Gastroesophageal sphincter (tissue), 4 donors: ENCODE data around the gene VTCN1. TPM values are rescaled to one million over a fixed set of nuclear protein-coding genes. Genes with fewer than 3 reads are reported as not detected.

Experiments used
- ATAC-seq: fragments of 150-250 bp; one replicate; pipeline ENCODE4 v1.9.1; 2016; ENCODE audit warnings: mild to moderate bottlenecking, moderate library complexity
- H3K27ac ChIP-seq, 4 donors: fragments of 200-600 bp; sonication (generic) in 3 of 4; 1 replicate in 3 of 4; 2 replicates in 1 of 4; pipeline ENCODE4 v1.5.1; 2016 to 2019
- H3K27me3 ChIP-seq: fragments of 200-600 bp; sonication (generic); one replicate; pipeline ENCODE4 v1.5.1; 2019
- H3K36me3 ChIP-seq, 2 donors: fragments of 200-600 bp; sonication (generic); one replicate each; pipeline ENCODE4 v1.5.1; 2019; ENCODE audit warnings: control low read depth in 1 of 2
- H3K4me1 ChIP-seq, 3 donors: fragments of 200-600 bp; sonication (generic); 1 replicate in 2 of 3; 2 replicates in 1 of 3; pipeline ENCODE4 v1.5.1; 2016 to 2019; ENCODE audit warnings: control low read depth in 2 of 3
- H3K4me3 ChIP-seq, 2 donors: fragments of 200-600 bp; sonication (generic); one replicate each; pipeline ENCODE4 v1.5.1; 2019; ENCODE audit warnings: mild to moderate bottlenecking in 1 of 2, moderate library complexity in 1 of 2
- H3K9me3 ChIP-seq, 3 donors: fragments of 200-600 bp; sonication (generic); one replicate each; pipeline ENCODE4 v1.5.1; 2017 to 2019; ENCODE audit warnings: control low read depth in 2 of 3
- CTCF ChIP-seq, 4 experiments: fragments of 200-600 bp in 2 of 4; fragments of 450-650 bp in 2 of 4; sonication (generic) in 1 of 4; IDR thresholded peaks; one replicate each; pipeline ENCODE4 v1.5.1; 2017 to 2019; ENCODE audit warnings: antibody characterized with exemption in 4 of 4, mild to moderate bottlenecking in 2 of 4, moderate library complexity in 2 of 4
- EP300 ChIP-seq: sonication (generic); formaldehyde crosslinking; IDR thresholded peaks from one replicate; pipeline ENCODE4 v1.6.1; 2017; ENCODE audit warnings: antibody characterized with exemption, mild to moderate bottlenecking
- POLR2A ChIP-seq, 2 donors: fragments of 450-650 bp; IDR thresholded peaks; one replicate each; pipeline ENCODE4 v1.6.1; 2017; ENCODE audit warnings: antibody characterized with exemption in 2 of 2, mild to moderate bottlenecking in 2 of 2, moderate library complexity in 1 of 2
- POLR2AphosphoS5 ChIP-seq: sonication (generic); formaldehyde crosslinking; IDR thresholded peaks from one replicate; pipeline ENCODE4 v1.6.1; 2017; ENCODE audit warnings: antibody characterized with exemption
- WGBS, 2 donors: methylation state at CpG; one replicate each; pipeline ENCODE4 v1.1.5; 2018; ENCODE audit warnings: low coverage in 1 of 2; 5-methylcytosine and 5-hydroxymethylcytosine counted together
- total RNA-seq, 4 donors: library from RNA; depleted of rRNA; stranded (reverse); fragments of >200 nt; gene quantifications; one replicate each; pipeline ENCODE4 v1.1.0, GENCODE V29; 2016

The VTCN1 gene
- total RNA-seq, 4 donors from 2014 or later, result 2.1 TPM; not detected in 3

GRCh38 chr1:117117697-117118096 lies 93.0 kb downstream of the VTCN1 start:
- Histone ChIP-seq H3K4me3 (no peak overlapping the region), H3K36me3 (peaks cover 0 to 41% of the 10 kb centered on the region in 2 donors), H3K27me3 (no peaks in the 10 kb centered on the region), H3K27ac (no peak overlapping the region), H3K4me1 (peaks cover 0 to 19% (median 4%) of the 10 kb centered on the region in 3 donors), H3K9me3 (no peaks in the 10 kb centered on the region)
- WGBS, 2 donors, result 85 to 100% methylated on average over 1 to 2 of the region's 2 CpGs
- no peak for ATAC-seq
- TF ChIP-seq POLR2AphosphoS5, result no peak
- no peak for TF ChIP-seq EP300
- no peak for TF ChIP-seq POLR2A (IDR thresholded peaks at IDR 0.05)
- TF ChIP-seq CTCF (IDR thresholded peaks at IDR 0.05), result no peak

GRCh38 chr1:117116784-117117130 lies 94.0 kb downstream of the VTCN1 start:
- Histone ChIP-seq H3K27me3 (no peaks in the 10 kb centered on the region), H3K4me3 (no peak overlapping the region), H3K9me3 (no peaks in the 10 kb centered on the region), H3K27ac (no peak overlapping the region), H3K36me3 (peaks cover 0 to 50% of the 10 kb centered on the region in 2 donors), H3K4me1 (peaks cover 0 to 13% (median 4%) of the 10 kb centered on the region in 3 donors)
- 86% methylated on average over 1 of the region's 3 CpGs; no CpG with 5 or more reads in 1 of the 2 donors for WGBS, 2 donors
- ATAC-seq, result no peak
- no peak for TF ChIP-seq POLR2AphosphoS5
- no peak for TF ChIP-seq POLR2A (IDR thresholded peaks at IDR 0.05)
- TF ChIP-seq EP300, result no peak
- no peak for TF ChIP-seq CTCF (IDR thresholded peaks at IDR 0.05)

- Histone ChIP-seq H3K36me3 (peaks cover 0 to 55% of the 10 kb centered on the region in 2 donors), H3K27ac (no peak overlapping the region), H3K4me3 (no peak overlapping the region), H3K27me3 (no peaks in the 10 kb centered on the region), H3K9me3 (no peaks in the 10 kb centered on the region), H3K4me1 (peaks cover 0 to 13% (median 4%) of the 10 kb centered on the region in 3 donors)
- ATAC-seq, result no peak
- TF ChIP-seq CTCF (IDR thresholded peaks at IDR 0.05), result no peak
- no peak for TF ChIP-seq POLR2AphosphoS5
- TF ChIP-seq POLR2A (IDR thresholded peaks at IDR 0.05), result no peak
- TF ChIP-seq EP300, result no peak
- WGBS, 2 donors, result 72 to 86% methylated on average over 10 to 13 of the region's 13 CpGs
These were observed 94.5 kb downstream of the VTCN1 start for GRCh38 chr1:117116090-117116783.

GRCh38 chr1:117114877-117115276 lies 95.8 kb downstream of the VTCN1 start:
- 92 to 100% methylated on average over 1 to 2 of the region's 2 CpGs for WGBS, 2 donors
- no peak overlapping the region for H3K27ac ChIP-seq
- H3K4me1 ChIP-seq, result no peaks in the 10 kb centered on the region
- no peaks in the 10 kb centered on the region for H3K27me3 ChIP-seq
- H3K9me3 ChIP-seq, result no peaks in the 10 kb centered on the region
- TF ChIP-seq POLR2A (IDR thresholded peaks at IDR 0.05), result no peak
- TF ChIP-seq EP300, result no peak
- TF ChIP-seq CTCF (IDR thresholded peaks at IDR 0.05), result no peak
- TF ChIP-seq POLR2AphosphoS5, result no peak
- ATAC-seq, result no peak
- no peak overlapping the region for H3K4me3 ChIP-seq
- peaks cover 0 to 69% of the 10 kb centered on the region in 2 donors for H3K36me3 ChIP-seq

- no peaks in the 10 kb centered on the region for H3K27me3 ChIP-seq
- no peak for ATAC-seq
- no peak overlapping the region for H3K27ac ChIP-seq
- H3K36me3 ChIP-seq, result peaks cover 0 to 81% of the 10 kb centered on the region in 2 donors
- 94 to 100% methylated on average over 2 to 3 of the region's 11 CpGs for WGBS, 2 donors
- no peaks in the 10 kb centered on the region for H3K4me1 ChIP-seq
- H3K4me3 ChIP-seq, result no peak overlapping the region
- TF ChIP-seq CTCF (IDR thresholded peaks at IDR 0.05), result no peak
- no peak for TF ChIP-seq EP300
- TF ChIP-seq POLR2AphosphoS5, result no peak
- TF ChIP-seq POLR2A (IDR thresholded peaks at IDR 0.05), result no peak
- H3K9me3 ChIP-seq, result no peaks in the 10 kb centered on the region
These were observed 97.5 kb downstream of the VTCN1 start for GRCh38 chr1:117113199-117113598.
